Measurements from ENCODE around the gene OBP2A.

DNA sequence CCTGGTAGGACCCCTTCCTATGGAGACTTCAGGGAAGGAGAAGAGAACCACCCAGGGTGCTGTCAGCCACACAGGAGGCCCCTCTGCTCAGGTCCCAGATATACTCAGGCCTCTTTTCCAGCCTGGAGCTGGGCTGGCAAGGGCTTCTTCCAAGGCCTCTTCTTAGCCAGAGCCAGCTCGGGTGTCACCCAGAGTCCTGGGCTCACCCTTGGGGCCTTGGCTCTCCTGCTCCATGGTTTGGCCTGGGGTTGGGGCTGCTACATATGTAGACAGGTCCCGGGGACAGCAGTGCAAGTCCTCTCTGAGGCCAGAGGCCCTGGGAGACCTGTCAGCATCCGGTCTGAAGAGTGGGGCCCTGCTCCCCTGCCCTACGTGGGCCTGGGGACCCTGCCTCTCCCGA, 38.4 kb downstream of the OBP2A start:
- TF ChIP-seq, protein P1, sequence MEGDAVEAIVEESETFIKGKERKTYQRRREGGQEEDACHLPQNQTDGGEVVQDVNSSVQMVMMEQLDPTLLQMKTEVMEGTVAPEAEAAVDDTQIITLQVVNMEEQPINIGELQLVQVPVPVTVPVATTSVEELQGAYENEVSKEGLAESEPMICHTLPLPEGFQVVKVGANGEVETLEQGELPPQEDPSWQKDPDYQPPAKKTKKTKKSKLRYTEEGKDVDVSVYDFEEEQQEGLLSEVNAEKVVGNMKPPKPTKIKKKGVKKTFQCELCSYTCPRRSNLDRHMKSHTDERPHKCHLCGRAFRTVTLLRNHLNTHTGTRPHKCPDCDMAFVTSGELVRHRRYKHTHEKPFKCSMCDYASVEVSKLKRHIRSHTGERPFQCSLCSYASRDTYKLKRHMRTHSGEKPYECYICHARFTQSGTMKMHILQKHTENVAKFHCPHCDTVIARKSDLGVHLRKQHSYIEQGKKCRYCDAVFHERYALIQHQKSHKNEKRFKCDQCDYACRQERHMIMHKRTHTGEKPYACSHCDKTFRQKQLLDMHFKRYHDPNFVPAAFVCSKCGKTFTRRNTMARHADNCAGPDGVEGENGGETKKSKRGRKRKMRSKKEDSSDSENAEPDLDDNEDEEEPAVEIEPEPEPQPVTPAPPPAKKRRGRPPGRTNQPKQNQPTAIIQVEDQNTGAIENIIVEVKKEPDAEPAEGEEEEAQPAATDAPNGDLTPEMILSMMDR (IDR thresholded peaks at IDR 0.05; ENCODE audit: low read length), result no peak
- TF ChIP-seq EZH2 (IDR thresholded peaks at IDR 0.05; ENCODE audit: borderline replicate concordance, low read length), result no peak

All from OCI-LY1 (cell line).